ENCODE measurements around the gene ANO10. TPM values are rescaled to one million over a fixed set of nuclear protein-coding genes. Genes with fewer than 3 reads are reported as not detected.
"Not testable (repeated sequence)": the region's sequence is repeated elsewhere in the genome, so short reads cannot be mapped to it uniquely, and the experiment has no call there.

ANO10 gene
- total and polyA plus RNA-seq, 8 donors, result 3.6 to 202 (median 12.5) TPM

GRCh38 chr3:43465109-43465508 is 156.7 kb downstream of the ANO10 start:
- no peaks in the 10 kb centered on the region for H3K4me1 ChIP-seq
- intact Hi-C loops (cut with DNase I; ENCODE audit: low total_unique reads), result no loop called here
- H3K27ac ChIP-seq, result no peak overlapping the region
- DNase-seq, result no peak
- peaks cover 0 to 12% (median 0%) of the 10 kb centered on the region in 4 donors for H3K36me3 ChIP-seq
- H3K4me3 ChIP-seq, result no peak overlapping the region
- TF ChIP-seq POLR2A (IDR thresholded peaks at IDR 0.05), result no peak
- no peaks in the 10 kb centered on the region for H3K27me3 ChIP-seq
- H3K9me3 ChIP-seq, result peaks cover 0 to 6% (median 0%) of the 10 kb centered on the region in 4 donors

GRCh38 chr3:43462566-43462965 is 159.2 kb downstream of the ANO10 start:
- WGBS, 5 donors, result 93 to 97% (median 94%) methylated on average over 3 of the region's 3 CpGs
- H3K27ac ChIP-seq; H3K27me3 ChIP-seq; H3K9me3 ChIP-seq; H3K4me1 ChIP-seq; intact Hi-C loops (cut with DNase I; ENCODE audit: low total_unique reads); DNase-seq; H3K4me3 ChIP-seq: not testable (repeated sequence)
- H3K36me3 ChIP-seq, result peaks cover 0 to 12% (median 0%) of the 10 kb centered on the region in 4 donors

GRCh38 chr3:43461345-43461744 is 160.5 kb downstream of the ANO10 start:
- no peak for DNase-seq
- Histone ChIP-seq H3K36me3 (peaks cover 0 to 12% (median 0%) of the 10 kb centered on the region in 4 donors), H3K4me1 (no peaks in the 10 kb centered on the region), H3K27me3 (no peaks in the 10 kb centered on the region), H3K27ac (no peak overlapping the region), H3K9me3 (peaks cover 0 to 6% (median 0%) of the 10 kb centered on the region in 4 donors), H3K4me3 (no peak overlapping the region)
- intact Hi-C loops (cut with DNase I; ENCODE audit: low total_unique reads), result no loop called here
- 92 to 99% (median 96%) methylated on average over 2 of the region's 2 CpGs for WGBS, 5 donors
- no peak for TF ChIP-seq POLR2AphosphoS5 (IDR thresholded peaks at IDR 0.05)

GRCh38 chr3:43457038-43457437 is 164.8 kb downstream of the ANO10 start:
- H3K4me3 ChIP-seq; H3K27me3 ChIP-seq; DNase-seq; H3K9me3 ChIP-seq; H3K36me3 ChIP-seq; intact Hi-C loops (cut with DNase I; ENCODE audit: low total_unique reads); H3K27ac ChIP-seq; H3K4me1 ChIP-seq: not testable (repeated sequence)
- WGBS, 5 donors, result 35 to 67% (median 50%) methylated on average over 1 of the region's 1 CpG

GRCh38 chr3:43455233-43455632 is 166.6 kb downstream of the ANO10 start:
- intact Hi-C loops (cut with DNase I; ENCODE audit: low total_unique reads), result no loop called here
- H3K9me3 ChIP-seq, result no peaks in the 10 kb centered on the region
- no peak for DNase-seq

GRCh38 chr3:43453981-43454380 is 167.8 kb downstream of the ANO10 start:
- H3K4me1 ChIP-seq, result no peaks in the 10 kb centered on the region
- 30 to 58% (median 39%) methylated on average over 1 of the region's 1 CpG for WGBS, 5 donors
- no peak for DNase-seq
- no peak for TF ChIP-seq POLR2A (IDR thresholded peaks at IDR 0.05)
- no peak for TF ChIP-seq CTCF (IDR thresholded peaks at IDR 0.05)
- TF ChIP-seq EP300 (IDR thresholded peaks at IDR 0.05), result no peak
- TF ChIP-seq POLR2AphosphoS5 (IDR thresholded peaks at IDR 0.05), result no peak
- H3K4me3 ChIP-seq, result no peak overlapping the region
- H3K36me3 ChIP-seq, result no peaks in the 10 kb centered on the region
- H3K27ac ChIP-seq, result no peak overlapping the region
- no peaks in the 10 kb centered on the region for H3K9me3 ChIP-seq
- intact Hi-C loops (cut with DNase I; ENCODE audit: low total_unique reads), result no loop called here
- no peaks in the 10 kb centered on the region for H3K27me3 ChIP-seq

More at GRCh38 chr3:43455233-43455632, 166.6 kb downstream of the ANO10 start:
- no peaks in the 10 kb centered on the region for H3K36me3 ChIP-seq
- H3K4me1 ChIP-seq, result no peaks in the 10 kb centered on the region
- H3K4me3 ChIP-seq, result no peak overlapping the region
- H3K27ac ChIP-seq, result no peak overlapping the region
- H3K27me3 ChIP-seq, result no peaks in the 10 kb centered on the region
- 47 to 88% (median 70%) methylated on average over 1 of the region's 1 CpG for WGBS, 5 donors
- TF ChIP-seq EP300 (IDR thresholded peaks at IDR 0.05), result no peak
- TF ChIP-seq POLR2A (IDR thresholded peaks at IDR 0.05), result no peak
- TF ChIP-seq POLR2AphosphoS5 (IDR thresholded peaks at IDR 0.05), result peak in 1 of 3 donors; percentile 60
- TF ChIP-seq CTCF (IDR thresholded peaks at IDR 0.05), result no peak

Measured in stomach (tissue), 9 donors.